HG03575 (cell line): Measurements from ENCODE around the gene PRKG1.
"Not testable (repeated sequence)": the region's sequence is repeated elsewhere in the genome, so short reads cannot be mapped to it uniquely, and the experiment has no call there.

Experiments used
- ATAC-seq: cut with Tn5 transposase; IDR thresholded peaks from one replicate; pipeline ENCODE4 v1.9.1; 2021; ENCODE audit not compliant: unreplicated experiment, insufficient number of reproducible peaks, low FRiP score; ENCODE audit errors: extremely low read depth

The PRKG1 gene

GRCh38 chr10:51711519-51711891, 637.2 kb downstream of the PRKG1 start:
- no peak for ATAC-seq

GRCh38 chr10:51716981-51717380, 642.7 kb downstream of the PRKG1 start:
- ATAC-seq = no peak

GRCh38 chr10:51718804-51719291, 644.6 kb downstream of the PRKG1 start:
- no peak for ATAC-seq

- no peak for ATAC-seq
These were observed 649.8 kb downstream of the PRKG1 start for GRCh38 chr10:51724038-51724437.

GRCh38 chr10:51729822-51730555, 655.7 kb downstream of the PRKG1 start:
- no peak for ATAC-seq

GRCh38 chr10:51733057-51733456, 658.8 kb downstream of the PRKG1 start:
- ATAC-seq = no peak

GRCh38 chr10:51743146-51743545, 668.9 kb downstream of the PRKG1 start:
- peak; percentile 83 for ATAC-seq

GRCh38 chr10:51744235-51745000, 670.1 kb downstream of the PRKG1 start:
- no peak for ATAC-seq

- no peak for ATAC-seq
These were observed 671.1 kb downstream of the PRKG1 start for GRCh38 chr10:51745397-51745796.

GRCh38 chr10:51747216-51747615, 672.9 kb downstream of the PRKG1 start:
- no peak for ATAC-seq

GRCh38 chr10:51748959-51749358, 674.7 kb downstream of the PRKG1 start:
- no peak for ATAC-seq

- no peak for ATAC-seq
These were observed 684.1 kb downstream of the PRKG1 start for GRCh38 chr10:51758366-51758765.

GRCh38 chr10:51758838-51759237, 684.6 kb downstream of the PRKG1 start:
- ATAC-seq = not testable (repeated sequence)

GRCh38 chr10:51759896-51760534, 685.7 kb downstream of the PRKG1 start:
- no peak for ATAC-seq

GRCh38 chr10:51760864-51761640, 686.8 kb downstream of the PRKG1 start:
- no peak for ATAC-seq

GRCh38 chr10:51763746-51764145, 689.5 kb downstream of the PRKG1 start:
- no peak for ATAC-seq

GRCh38 chr10:51765284-51765971, 691.1 kb downstream of the PRKG1 start:
- ATAC-seq = no peak

GRCh38 chr10:51766423-51767102, 692.3 kb downstream of the PRKG1 start:
- no peak for ATAC-seq
